Mesothelial cell of epicardium (in vitro differentiated cells): ENCODE data around the gene ANKRD44. TPM values are rescaled to one million over a fixed set of nuclear protein-coding genes. Genes with fewer than 3 reads are reported as not detected.

Experiments used
- DNase-seq, 2 experiments: peaks; one replicate each; pipeline ENCODE4 v3.0.0; 2021; ENCODE audit warnings: low spot score in 2 of 2; ENCODE audit not compliant: unreplicated experiment in 2 of 2
- H3K27ac Mint-ChIP-seq: 2 replicates; pipeline ENCODE4 v1.8.0; 2021; ENCODE audit warnings: mixed read lengths
- H3K27me3 Mint-ChIP-seq: 2 replicates; pipeline ENCODE4 v1.8.0; 2021; ENCODE audit warnings: low read depth, mixed read lengths
- H3K36me3 Mint-ChIP-seq: 2 replicates; pipeline ENCODE4 v1.8.0; 2021; ENCODE audit warnings: mixed read lengths
- H3K4me1 Mint-ChIP-seq: 2 replicates; pipeline ENCODE4 v1.8.0; 2021; ENCODE audit warnings: mixed read lengths
- H3K4me3 Mint-ChIP-seq: 2 replicates; pipeline ENCODE4 v1.8.0; 2021; ENCODE audit warnings: mild to moderate bottlenecking, moderate library complexity, mixed read lengths
- H3K9me3 Mint-ChIP-seq: 2 replicates; pipeline ENCODE4 v1.8.0; 2021; ENCODE audit warnings: mixed read lengths
- total RNA-seq: library from RNA; stranded (reverse); gene quantifications from 3 replicates; pipeline ENCODE4 v1.2.1, GENCODE V29; 2021
- TF ChIP-seq, protein P1 (sequence below): fragments of 200-600 bp; sonication (generic); IDR thresholded peaks from one replicate; pipeline ENCODE4 v1.5.0; 2021; ENCODE audit warnings: antibody characterized with exemption; ENCODE audit not compliant: unreplicated experiment

The ANKRD44 gene
- total RNA-seq, 1 donor from 2014 or later, result 10.4 TPM

- no peak overlapping the region for H3K27ac Mint-ChIP-seq
- H3K9me3 Mint-ChIP-seq, result no peaks in the 10 kb centered on the region
- TF ChIP-seq, protein P1, sequence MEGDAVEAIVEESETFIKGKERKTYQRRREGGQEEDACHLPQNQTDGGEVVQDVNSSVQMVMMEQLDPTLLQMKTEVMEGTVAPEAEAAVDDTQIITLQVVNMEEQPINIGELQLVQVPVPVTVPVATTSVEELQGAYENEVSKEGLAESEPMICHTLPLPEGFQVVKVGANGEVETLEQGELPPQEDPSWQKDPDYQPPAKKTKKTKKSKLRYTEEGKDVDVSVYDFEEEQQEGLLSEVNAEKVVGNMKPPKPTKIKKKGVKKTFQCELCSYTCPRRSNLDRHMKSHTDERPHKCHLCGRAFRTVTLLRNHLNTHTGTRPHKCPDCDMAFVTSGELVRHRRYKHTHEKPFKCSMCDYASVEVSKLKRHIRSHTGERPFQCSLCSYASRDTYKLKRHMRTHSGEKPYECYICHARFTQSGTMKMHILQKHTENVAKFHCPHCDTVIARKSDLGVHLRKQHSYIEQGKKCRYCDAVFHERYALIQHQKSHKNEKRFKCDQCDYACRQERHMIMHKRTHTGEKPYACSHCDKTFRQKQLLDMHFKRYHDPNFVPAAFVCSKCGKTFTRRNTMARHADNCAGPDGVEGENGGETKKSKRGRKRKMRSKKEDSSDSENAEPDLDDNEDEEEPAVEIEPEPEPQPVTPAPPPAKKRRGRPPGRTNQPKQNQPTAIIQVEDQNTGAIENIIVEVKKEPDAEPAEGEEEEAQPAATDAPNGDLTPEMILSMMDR, result no peak
- no peaks in the 10 kb centered on the region for H3K27me3 Mint-ChIP-seq
- no peak for DNase-seq
- H3K4me3 Mint-ChIP-seq, result no peak overlapping the region
- peaks cover 10% of the 10 kb centered on the region for H3K4me1 Mint-ChIP-seq
- H3K36me3 Mint-ChIP-seq, result no peaks in the 10 kb centered on the region
Observed at GRCh38 chr2:197273485-197273884, 37.1 kb downstream of the ANKRD44 start.

DNA sequence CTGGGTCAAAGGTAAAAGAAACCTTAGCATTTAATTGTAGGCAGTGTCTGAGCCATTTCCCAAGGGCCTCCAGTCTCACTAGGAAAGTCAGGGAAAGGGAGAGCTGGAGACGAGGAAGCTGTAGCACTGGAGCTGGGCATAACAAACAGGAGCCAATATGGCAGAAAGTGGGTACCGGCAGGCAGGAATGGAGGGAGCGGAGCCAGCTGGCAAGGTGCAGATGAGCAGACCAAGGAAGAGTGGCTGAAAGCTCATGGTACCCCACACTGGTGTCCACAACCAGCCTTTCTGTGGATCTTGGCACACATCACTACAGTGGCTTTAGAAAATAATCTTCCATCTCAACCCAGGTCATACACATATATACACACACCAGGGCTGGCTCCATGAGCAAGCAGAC lies 40.0 kb downstream of the ANKRD44 start:
- no peak for DNase-seq
- no peaks in the 10 kb centered on the region for H3K9me3 Mint-ChIP-seq
- H3K36me3 Mint-ChIP-seq, result no peaks in the 10 kb centered on the region
- H3K27me3 Mint-ChIP-seq, result no peaks in the 10 kb centered on the region
- TF ChIP-seq, protein P1, result no peak
- no peak overlapping the region for H3K27ac Mint-ChIP-seq
- H3K4me3 Mint-ChIP-seq, result no peak overlapping the region
- H3K4me1 Mint-ChIP-seq, result peaks cover 20% of the 10 kb centered on the region

DNA sequence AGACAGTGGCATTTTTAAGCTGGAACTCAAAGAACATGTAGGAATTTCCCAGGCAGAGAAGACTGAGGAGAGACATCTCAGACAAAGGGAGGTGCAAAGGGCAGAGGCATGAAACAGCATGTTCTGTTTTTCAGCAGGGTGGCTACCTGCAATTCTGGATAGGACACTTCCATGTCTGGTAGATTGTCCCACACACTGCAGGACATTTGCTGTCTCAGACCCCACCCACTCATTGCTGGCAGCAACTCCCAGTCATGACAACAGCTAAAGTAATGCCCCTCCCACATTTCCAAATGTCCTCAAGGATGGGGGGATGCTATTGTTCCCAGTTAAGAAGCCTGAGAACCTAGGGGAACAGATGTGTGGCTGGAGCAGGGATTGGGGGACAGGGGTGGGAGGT lies 40.8 kb downstream of the ANKRD44 start:
- Mint-ChIP-seq H3K27me3 (no peaks in the 10 kb centered on the region), H3K27ac (no peak overlapping the region), H3K9me3 (no peaks in the 10 kb centered on the region), H3K36me3 (no peaks in the 10 kb centered on the region), H3K4me1 (peaks cover 22% of the 10 kb centered on the region), H3K4me3 (no peak overlapping the region)
- DNase-seq, result no peak
- TF ChIP-seq, protein P1, result no peak

DNA sequence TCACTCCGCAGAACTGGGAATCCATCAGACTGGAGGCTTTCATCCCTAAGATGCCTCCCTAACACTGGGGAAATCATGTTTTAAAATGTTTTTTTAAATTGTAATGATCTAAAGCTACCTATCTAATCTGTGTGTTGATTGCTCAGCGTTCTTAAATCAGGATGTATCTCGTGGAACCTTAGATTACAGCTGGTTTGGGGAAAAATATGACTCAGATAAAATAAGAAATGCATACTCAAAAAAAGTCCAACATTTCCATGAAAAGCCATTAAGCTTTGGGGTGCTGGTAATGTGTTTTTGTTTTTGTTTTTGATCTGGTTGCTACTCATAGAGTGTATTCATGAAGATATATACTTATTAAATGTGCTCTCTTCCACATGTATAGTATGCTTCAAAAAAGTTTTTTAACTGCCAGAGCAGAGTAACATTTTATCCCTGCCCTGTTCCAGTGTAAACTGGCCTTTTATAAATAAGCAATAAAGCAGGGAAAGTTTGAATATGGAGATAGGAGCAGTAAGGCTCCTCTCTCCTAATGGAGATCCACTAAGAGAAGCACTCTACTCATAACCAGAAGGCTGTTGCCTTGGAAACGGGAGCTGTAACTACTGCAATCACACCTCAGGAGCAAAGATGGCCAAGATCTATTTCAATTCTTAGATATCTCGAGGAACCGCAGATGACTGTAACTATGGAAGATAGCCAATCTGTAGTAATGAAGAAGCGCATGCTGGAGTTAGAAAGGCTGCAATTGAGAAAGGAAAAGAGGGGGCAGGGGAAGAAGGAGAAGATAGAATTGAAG lies 41.6 kb downstream of the ANKRD44 start:
- no peaks in the 10 kb centered on the region for H3K36me3 Mint-ChIP-seq
- no peak for DNase-seq
- TF ChIP-seq, protein P1, result no peak
- no peak overlapping the region for H3K4me3 Mint-ChIP-seq
- no peaks in the 10 kb centered on the region for H3K27me3 Mint-ChIP-seq
- peaks cover 26% of the 10 kb centered on the region for H3K4me1 Mint-ChIP-seq
- no peaks in the 10 kb centered on the region for H3K9me3 Mint-ChIP-seq
- no peak overlapping the region for H3K27ac Mint-ChIP-seq

- Mint-ChIP-seq H3K9me3 (no peaks in the 10 kb centered on the region), H3K4me3 (no peak overlapping the region), H3K27ac (no peak overlapping the region), H3K27me3 (no peaks in the 10 kb centered on the region), H3K4me1 (peaks cover 31% of the 10 kb centered on the region), H3K36me3 (no peaks in the 10 kb centered on the region)
- TF ChIP-seq, protein P1, result no peak
- no peak for DNase-seq
Observed at GRCh38 chr2:197266477-197266876, 44.1 kb downstream of the ANKRD44 start.
